ENCODE results near the gene DPH2.

Gene DPH2, protein sequence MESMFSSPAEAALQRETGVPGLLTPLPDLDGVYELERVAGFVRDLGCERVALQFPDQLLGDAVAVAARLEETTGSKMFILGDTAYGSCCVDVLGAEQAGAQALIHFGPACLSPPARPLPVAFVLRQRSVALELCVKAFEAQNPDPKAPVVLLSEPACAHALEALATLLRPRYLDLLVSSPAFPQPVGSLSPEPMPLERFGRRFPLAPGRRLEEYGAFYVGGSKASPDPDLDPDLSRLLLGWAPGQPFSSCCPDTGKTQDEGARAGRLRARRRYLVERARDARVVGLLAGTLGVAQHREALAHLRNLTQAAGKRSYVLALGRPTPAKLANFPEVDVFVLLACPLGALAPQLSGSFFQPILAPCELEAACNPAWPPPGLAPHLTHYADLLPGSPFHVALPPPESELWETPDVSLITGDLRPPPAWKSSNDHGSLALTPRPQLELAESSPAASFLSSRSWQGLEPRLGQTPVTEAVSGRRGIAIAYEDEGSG

DNA sequence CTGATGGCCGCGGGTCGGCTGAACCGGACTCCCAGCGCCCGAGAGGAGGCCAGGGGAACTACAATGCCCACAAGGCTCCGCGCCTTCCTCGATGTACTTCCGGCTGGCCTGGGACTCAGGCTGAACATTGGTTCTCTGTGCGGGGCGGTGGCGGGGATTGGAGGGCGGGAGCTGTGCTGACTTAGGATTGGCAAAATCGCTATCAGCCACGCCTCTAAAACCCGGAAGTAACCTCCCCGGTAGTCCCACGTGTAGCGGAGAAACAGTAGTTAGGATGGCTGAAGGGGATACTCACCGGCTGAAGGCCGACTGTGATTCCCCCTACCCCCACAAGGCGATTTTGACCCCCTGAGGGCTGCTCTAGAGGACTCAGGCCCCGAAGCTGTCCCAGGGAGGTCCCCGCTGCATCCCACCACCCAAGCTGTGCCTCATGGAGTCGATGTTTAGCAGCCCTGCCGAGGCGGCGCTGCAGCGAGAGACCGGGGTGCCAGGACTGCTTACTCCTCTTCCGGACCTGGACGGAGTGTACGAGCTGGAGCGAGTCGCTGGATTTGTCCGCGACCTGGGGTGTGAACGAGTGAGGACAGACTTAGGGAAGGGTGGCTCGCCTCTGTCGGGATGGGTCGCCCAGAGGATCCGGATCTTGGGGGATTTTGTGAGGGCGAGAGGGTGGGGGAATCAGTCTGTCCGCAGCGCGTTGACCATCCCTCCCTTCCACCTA is at the start of gene DPH2:
Gene DPH2, plus strand, starts transcription at position 265 of the 721 bp plus-strand sequence. Its CDS starts 166 bp downstream, at position 431.
- peak; percentile 45 to 98 (median 95) for DNase-seq

DNA sequence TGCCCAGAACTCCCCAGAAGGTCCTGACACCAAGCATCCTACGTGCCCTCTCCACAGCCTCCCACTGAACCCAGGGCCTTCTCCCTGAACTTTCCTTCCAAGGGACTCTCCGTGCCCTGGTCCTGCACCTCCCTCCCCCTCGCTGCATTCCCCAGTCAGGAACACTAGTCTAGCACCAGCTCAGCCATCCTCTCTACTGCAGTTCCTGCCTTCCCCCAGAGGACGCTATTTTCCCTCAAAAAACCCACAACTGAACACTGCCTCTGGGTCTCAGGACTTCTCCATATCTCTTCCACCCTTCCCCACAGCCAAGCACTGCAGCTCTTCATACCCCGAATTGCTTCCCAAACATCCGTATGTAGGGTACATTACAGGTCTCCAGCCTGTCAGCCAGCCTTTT is 48.8 kb upstream of the DPH2 start:
- DNase-seq, result no peak

- DNase-seq, result no peak
These were observed 45.3 kb upstream of the DPH2 start for GRCh38 chr1:43924516-43924915.

- no peak for DNase-seq
These were observed 44.0 kb upstream of the DPH2 start for GRCh38 chr1:43925846-43926245.

DNA sequence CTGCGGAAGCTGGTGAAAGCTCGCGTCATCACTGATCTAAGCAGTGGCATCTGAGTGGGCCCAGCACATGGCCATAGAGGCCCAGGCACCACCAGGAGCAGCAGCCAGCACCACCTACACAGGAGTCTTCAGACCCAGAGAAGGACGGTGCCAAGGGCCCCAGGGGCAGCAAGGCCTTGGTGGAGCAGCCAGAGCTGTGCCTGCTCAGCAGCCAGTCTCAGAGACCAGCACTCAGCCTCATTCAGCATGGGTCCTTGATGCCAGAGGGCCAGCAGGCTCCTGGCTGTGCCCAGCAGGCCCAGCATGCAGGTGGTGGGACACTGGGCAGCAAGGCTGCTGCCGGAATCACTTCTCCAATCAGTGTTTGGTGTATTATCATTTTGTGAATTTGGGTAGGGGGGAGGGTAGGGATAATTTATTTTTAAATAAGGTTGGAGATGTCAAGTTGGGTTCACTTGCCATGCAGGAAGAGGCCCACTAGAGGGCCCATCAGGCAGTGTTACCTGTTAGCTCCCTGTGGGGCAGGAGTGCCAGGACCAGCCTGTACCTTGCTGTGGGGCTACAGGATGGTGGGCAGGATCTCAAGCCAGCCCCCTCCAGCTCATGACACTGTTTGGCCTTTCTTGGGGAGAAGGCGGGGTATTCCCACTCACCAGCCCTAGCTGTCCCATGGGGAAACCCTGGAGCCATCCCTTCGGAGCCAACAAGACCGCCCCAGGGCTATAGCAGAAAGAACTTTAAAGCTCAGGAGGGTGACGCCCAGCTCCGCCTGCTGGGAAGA is 39.5 kb upstream of the DPH2 start:
- DNase-seq, result no peak

- no peak for DNase-seq
These were observed 38.9 kb upstream of the DPH2 start for GRCh38 chr1:43930949-43931275.

DNA sequence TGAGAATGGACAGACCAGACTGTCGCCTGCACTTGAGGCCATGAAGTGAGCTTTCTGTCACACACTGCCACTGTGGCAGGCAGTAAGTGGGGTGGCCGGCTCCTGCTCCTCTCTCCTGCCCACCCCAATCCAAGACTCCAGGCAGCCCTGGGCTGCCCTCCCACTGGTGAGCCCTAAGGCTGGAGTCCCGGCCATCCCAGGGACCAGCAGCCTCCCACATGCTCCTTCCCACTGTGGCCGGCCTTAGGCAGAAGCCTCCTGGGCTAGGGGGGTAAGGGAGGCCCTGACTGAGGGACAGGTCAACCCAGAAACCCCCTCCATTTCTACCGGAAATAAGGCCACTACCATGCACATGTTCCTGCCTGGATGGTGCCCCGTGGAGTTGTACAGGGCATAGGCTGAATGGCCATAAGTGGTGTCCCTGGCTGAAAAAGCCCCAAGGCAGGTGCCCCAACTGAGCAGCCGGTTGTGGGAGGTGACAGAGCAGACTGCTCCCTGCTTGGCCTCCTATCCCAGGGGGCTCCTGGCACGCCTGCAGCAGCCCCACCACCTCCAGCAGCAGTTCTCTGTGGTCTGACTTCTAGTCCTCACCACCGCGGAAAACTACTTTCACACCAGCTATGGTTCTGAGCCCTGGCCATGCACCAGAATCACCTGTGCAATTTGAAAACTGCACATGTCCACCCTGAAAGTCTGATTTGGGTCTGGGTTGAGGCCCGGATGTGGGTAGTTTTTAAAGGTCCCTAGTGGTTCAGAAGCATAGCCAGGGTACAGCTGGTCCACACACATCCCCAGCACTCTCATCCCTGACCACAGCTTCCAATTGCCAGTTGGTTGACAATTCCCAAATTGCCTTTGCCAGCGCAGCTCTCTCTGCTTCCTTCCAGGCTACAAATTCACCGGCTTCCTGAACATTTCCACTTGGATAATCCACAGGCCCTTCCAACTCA is 37.8 kb upstream of the DPH2 start:
- no peak for DNase-seq

- no peak for DNase-seq
These were observed 36.9 kb upstream of the DPH2 start for GRCh38 chr1:43932786-43933385.

DNA sequence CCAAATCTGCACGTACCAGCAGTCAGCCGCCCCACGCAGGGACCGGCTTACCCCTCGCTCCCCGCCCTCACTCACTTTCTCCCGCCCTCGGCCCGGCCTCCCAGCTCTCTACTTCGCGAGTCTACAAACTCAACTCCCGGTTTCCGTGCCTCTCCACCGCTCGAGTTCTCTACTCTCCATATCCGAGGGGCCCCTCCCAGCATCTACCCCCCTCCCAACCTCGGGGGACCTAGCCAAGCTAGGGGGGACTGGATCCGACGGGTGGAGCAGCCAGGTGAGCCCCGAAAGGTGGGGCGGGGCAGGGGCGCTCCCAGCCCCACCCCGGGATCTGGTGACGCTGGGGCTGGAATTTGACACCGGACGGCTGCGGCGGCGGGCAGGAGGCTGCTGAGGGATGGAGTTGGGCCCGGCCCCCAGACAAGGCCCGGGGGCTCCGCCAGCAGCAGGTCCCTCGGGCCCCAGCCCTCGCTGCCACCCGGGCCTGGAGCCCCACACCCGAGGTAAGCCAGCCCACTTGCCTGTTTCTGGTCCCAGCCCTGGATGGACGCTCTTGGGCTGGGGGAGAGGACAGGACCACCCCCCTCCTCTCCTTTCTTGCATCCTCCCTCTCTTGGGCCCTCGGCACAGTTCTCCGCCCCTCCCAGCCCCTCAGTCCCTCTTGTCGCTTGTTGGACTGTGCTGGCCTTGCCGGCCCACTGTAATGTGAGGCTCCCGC is 36.3 kb upstream of the DPH2 start, which contains the start of gene ARTN:
Gene ARTN, plus strand, starts transcription at position 416 of the 715 bp plus-strand sequence. CDS start 1,856 bp downstream, outside the sequence.
- DNase-seq, result no peak

DNA sequence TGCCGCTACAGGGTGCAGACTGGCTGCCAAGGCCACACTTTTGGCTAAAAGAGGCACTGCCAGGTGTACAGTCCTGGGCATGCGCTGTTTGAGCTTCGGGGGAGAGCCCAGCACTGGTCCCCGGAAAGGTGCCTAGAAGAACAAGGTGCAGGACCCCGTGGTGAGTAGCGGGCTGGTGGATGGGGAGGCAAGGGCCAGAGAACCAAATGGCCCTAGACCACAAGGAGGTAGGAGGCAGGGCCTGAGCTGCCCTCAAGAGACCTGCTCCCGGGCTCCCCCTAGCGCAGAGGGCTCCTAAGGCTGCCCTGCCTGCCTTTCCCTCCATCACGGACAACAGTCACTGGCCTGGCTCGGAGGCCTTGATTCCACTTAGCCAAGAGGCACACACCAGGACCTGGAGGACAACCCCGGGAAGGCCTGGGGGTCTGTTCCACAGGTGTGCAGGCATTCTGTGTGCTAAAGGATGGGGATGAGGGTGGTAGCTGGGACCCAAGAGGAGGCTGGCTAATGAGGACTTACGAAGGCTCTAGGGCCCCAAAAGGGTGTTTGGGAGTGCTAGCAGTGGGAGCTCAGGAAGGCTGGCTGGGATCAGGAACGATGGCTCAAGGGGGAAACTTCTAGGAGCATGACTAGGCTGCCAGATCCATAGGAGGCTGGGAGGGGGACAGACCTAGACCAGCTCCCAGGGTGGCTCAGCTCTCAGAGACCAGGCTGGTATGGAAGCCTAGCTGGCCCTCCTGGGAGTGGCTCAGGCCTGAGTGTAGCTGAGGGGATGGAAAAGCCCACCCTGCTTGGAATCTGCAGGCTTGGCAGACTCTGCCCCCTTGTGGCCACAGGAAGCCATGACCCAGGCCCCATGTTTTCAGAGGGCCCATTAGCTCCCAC is 35.5 kb upstream of the DPH2 start:
- DNase-seq, result peak in 30 of 51 donors; percentile 11 to 74 (median 44)

- DNase-seq, result no peak
These were observed 34.9 kb upstream of the DPH2 start for GRCh38 chr1:43934986-43935324.

DNA sequence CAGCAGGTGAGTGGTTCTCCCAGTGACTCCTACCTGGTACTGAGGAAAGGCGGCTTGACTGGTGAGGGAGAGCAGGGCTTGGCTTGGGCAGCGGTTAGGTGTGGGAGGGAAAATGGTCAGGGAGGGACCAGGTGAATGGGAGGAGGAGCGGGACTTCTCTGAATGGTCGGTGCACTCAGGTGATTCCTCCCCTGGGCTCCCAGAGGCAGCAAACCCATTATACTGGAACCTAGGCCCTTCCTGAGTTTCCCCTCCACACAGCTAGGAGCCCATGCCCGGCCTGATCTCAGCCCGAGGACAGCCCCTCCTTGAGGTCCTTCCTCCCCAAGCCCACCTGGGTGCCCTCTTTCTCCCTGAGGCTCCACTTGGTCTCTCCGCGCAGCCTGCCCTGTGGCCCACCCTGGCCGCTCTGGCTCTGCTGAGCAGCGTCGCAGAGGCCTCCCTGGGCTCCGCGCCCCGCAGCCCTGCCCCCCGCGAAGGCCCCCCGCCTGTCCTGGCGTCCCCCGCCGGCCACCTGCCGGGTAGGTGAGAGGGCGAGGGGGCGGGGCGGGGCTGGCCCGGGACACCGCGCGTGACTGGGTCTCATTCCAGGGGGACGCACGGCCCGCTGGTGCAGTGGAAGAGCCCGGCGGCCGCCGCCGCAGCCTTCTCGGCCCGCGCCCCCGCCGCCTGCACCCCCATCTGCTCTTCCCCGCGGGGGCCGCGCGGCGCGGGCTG is 33.9 kb upstream of the DPH2 start:
- peak in 3 of 51 donors; percentile 19 to 50 (median 41) for DNase-seq

DNA sequence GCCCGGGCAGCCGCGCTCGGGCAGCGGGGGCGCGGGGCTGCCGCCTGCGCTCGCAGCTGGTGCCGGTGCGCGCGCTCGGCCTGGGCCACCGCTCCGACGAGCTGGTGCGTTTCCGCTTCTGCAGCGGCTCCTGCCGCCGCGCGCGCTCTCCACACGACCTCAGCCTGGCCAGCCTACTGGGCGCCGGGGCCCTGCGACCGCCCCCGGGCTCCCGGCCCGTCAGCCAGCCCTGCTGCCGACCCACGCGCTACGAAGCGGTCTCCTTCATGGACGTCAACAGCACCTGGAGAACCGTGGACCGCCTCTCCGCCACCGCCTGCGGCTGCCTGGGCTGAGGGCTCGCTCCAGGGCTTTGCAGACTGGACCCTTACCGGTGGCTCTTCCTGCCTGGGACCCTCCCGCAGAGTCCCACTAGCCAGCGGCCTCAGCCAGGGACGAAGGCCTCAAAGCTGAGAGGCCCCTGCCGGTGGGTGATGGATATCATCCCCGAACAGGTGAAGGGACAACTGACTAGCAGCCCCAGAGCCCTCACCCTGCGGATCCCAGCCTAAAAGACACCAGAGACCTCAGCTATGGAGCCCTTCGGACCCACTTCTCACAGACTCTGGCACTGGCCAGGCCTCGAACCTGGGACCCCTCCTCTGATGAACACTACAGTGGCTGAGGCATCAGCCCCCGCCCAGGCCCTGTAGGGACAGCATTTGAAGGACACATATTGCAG is 33.2 kb upstream of the DPH2 start:
- DNase-seq, result peak in 14 of 51 donors; percentile 18 to 70 (median 32)

DNA sequence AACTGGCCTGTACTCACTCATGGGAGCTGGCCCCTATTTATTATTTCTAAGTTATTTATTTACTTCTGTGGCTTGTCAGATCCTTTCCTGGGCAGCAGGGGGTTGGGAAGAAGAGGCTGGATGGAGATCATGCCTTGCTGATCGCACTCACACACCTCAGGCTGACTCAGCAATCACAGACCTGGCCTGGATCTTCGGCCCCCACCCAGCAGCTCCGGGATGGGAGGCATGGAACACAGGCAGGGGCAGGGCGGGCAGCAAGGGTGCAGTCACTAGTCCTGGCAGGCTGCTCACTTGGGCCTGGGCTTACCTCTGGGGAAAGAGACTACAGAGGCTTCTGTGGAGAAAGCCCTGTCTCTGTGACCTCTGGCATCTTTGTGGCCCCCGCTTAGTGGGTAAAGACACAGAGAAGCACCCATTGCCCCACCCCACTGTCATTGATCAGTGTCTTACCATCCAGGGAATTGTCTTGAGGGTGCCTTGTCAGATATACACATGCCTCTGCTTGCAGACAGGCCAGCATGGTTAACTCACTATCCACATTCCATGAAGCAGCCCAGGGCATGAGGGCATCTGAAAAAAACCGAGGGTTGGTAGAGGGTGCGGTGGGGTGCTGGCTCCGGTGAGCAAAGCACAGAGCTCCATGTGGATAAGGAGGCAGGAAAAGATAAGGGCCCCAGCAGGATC is 32.5 kb upstream of the DPH2 start:
- no peak for DNase-seq

- no peak for DNase-seq
These were observed 31.4 kb upstream of the DPH2 start for GRCh38 chr1:43938383-43938782.

GRCh38 chr1:43938892-43939587 is 30.8 kb upstream of the DPH2 start:
- DNase-seq, result peak in 13 of 51 donors; percentile 5 to 66 (median 36)
